Stomach (tissue), 9 donors: ENCODE measurements around the gene CATSPER3. TPM values are rescaled to one million over a fixed set of nuclear protein-coding genes. Genes with fewer than 3 reads are reported as not detected.

Experiments used
- DNase-seq, 2 donors: peaks; one replicate each; pipeline versions ENCODE4 v3.0.0 to v3.0.0-alpha.2; 2013 to 2019
- H3K27ac ChIP-seq, 5 donors: fragments of 200-600 bp in 4 of 5; sonication (generic) in 4 of 5; one replicate each; pipeline ENCODE4 v1.5.1; 2013 to 2019; ENCODE audit warnings: mild to moderate bottlenecking in 1 of 5, moderate library complexity in 1 of 5
- H3K27me3 ChIP-seq, 3 donors: fragments of 200-600 bp; sonication (generic); one replicate each; pipeline ENCODE4 v1.5.1; 2017 to 2019; ENCODE audit warnings: mixed run types in 1 of 3
- H3K36me3 ChIP-seq, 4 donors: fragments of 200-600 bp; sonication (generic); 1 replicate in 3 of 4; 2 replicates in 1 of 4; pipeline ENCODE4 v1.5.1; 2016 to 2019
- H3K4me1 ChIP-seq, 4 donors: fragments of 200-600 bp; sonication (generic); one replicate each; pipeline ENCODE4 v1.5.1; 2016 to 2019
- H3K4me3 ChIP-seq, 4 donors: fragments of 200-600 bp; sonication (generic) in 3 of 4; one replicate each; pipeline ENCODE4 v1.5.1; 2016 to 2019; ENCODE audit warnings: mild to moderate bottlenecking in 1 of 4
- H3K9me3 ChIP-seq, 4 donors: fragments of 200-600 bp; sonication (generic); one replicate each; pipeline ENCODE4 v1.5.1; 2016 to 2019
- EP300 ChIP-seq: sonication (generic); formaldehyde crosslinking; IDR thresholded peaks from one replicate; pipeline ENCODE4 v1.6.1; 2017; ENCODE audit warnings: antibody characterized with exemption
- POLR2A ChIP-seq, 4 donors: fragments of 450-650 bp; IDR thresholded peaks; one replicate each; pipeline ENCODE4 v1.6.1; 2016; ENCODE audit warnings: antibody characterized with exemption in 4 of 4, control low read depth in 2 of 4, mild to moderate bottlenecking in 1 of 4, moderate library complexity in 1 of 4
- POLR2AphosphoS5 ChIP-seq, 3 donors: sonication (generic); formaldehyde crosslinking; IDR thresholded peaks; one replicate each; pipeline ENCODE4 v1.6.1; 2016; ENCODE audit warnings: antibody characterized with exemption in 3 of 3
- WGBS, 5 donors: extraction: QIAGEN DNeasy Blood & Tissue Kit in 3 of 5; methylation state at CpG; one replicate each; pipeline versions ENCODE4 v1.1.5 to v1.1.7; 2013 to 2018; 5-methylcytosine and 5-hydroxymethylcytosine counted together
- intact Hi-C: fragments of 100-400 bp; cut with DNase I; formaldehyde crosslinking; loops from one replicate; pipeline ENCODE4 v1.15.1; 2023; ENCODE audit warnings: low total_unique reads
- polyA plus RNA-seq, 3 donors: library from polyadenylated mRNA; stranded (reverse); fragments of 200-250 nt; gene quantifications; one replicate each; pipeline ENCODE4 v1.2.3, GENCODE V29; 2013
- small RNA-seq, 4 donors: library from RNA; depleted of rRNA; stranded (forward); fragments of <200 nt; gene quantifications; one replicate each; pipeline ENCODE3, GENCODE V24; 2016
- total RNA-seq, 5 donors: library from RNA; depleted of rRNA; stranded (reverse); fragments of >200 nt; gene quantifications; one replicate each; pipeline versions ENCODE4 v1.1.0 to v1.2.3, GENCODE V29; 2014 to 2016
- TF ChIP-seq, protein P1 (sequence below), 7 experiments: fragments of 450-650 bp in 4 of 7; fragments of 200-600 bp in 3 of 7; sonication (generic) in 3 of 7; IDR thresholded peaks; one replicate each; pipeline ENCODE4 v1.5.1; 2016 to 2019; ENCODE audit warnings: antibody characterized with exemption in 7 of 7, control low read depth in 2 of 7, mild to moderate bottlenecking in 1 of 7
- donor health status: healthy with polysubstance abuse.
- donor health status: Bipolar disorder and iron deficiency.
- donor health status: healthy.

The CATSPER3 gene
- total and polyA plus RNA-seq, 8 donors = 0.62 to 0.88 TPM; not detected in 6

- H3K27me3 ChIP-seq = peaks cover 0 to 27% (median 0%) of the 10 kb centered on the region in 3 donors
- DNase-seq = no peak
- TF ChIP-seq EP300 = no peak
- no peak for TF ChIP-seq POLR2A (IDR thresholded peaks at IDR 0.05)
- no peak for TF ChIP-seq POLR2AphosphoS5 (IDR thresholded peaks at IDR 0.05)
- intact Hi-C loops = no loop called here
- no peak overlapping the region for H3K4me3 ChIP-seq
- 67 to 79% (median 70%) methylated on average over 8 of the region's 8 CpGs for WGBS, 5 donors
- no peaks in the 10 kb centered on the region for H3K9me3 ChIP-seq
- H3K27ac ChIP-seq = no peak overlapping the region
- H3K36me3 ChIP-seq = no peaks in the 10 kb centered on the region
- peaks cover 0 to 32% (median 17%) of the 10 kb centered on the region in 4 donors for H3K4me1 ChIP-seq
Measured at GRCh38 chr5:135058331-135058732, 90.6 kb downstream of the CATSPER3 start.

DNA sequence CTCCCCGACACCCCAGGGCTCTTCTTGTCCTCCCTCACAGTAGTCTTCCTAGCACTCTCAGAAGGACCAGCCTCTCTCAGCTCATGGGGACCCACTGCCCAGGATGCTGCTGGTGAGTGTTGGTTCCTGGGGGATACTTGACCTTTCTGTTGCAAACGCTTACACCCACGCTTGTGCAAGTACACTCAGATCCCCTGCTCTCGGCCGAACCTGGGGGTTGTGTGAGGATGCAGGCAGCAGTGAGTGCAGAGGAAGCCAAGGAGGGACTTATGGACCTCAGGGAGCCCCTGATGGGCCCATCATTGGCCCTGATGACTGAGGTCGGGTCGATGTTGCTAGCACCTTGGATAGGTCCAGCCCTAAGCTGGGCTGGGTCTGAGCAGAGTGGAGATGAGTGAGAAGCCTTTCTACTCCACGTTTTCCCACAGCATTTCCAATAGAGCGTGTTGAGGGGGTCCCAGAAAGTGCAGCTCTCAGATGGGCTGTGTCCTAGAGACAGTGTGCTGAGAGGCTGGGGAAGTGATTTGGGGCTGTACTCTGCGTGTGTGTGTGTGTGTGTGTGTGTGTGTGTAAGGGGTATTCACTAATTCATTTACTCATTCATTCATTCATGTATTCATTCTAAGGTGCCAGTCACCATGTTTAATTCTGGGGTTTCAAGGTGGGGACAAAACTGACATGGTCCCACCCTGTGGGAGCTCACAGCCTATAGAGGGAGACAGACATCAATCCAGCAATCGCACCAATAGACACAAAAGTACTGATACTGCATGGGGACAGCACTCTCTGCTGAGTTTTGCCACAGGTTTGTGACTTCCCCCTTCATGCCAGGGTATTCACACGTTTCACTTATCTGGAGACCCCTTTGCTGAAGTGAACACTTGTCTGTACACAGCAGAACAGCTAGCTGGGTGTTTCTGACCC is 91.6 kb downstream of the CATSPER3 start:
- intact Hi-C loops = no loop called here
- TF ChIP-seq, protein P1, sequence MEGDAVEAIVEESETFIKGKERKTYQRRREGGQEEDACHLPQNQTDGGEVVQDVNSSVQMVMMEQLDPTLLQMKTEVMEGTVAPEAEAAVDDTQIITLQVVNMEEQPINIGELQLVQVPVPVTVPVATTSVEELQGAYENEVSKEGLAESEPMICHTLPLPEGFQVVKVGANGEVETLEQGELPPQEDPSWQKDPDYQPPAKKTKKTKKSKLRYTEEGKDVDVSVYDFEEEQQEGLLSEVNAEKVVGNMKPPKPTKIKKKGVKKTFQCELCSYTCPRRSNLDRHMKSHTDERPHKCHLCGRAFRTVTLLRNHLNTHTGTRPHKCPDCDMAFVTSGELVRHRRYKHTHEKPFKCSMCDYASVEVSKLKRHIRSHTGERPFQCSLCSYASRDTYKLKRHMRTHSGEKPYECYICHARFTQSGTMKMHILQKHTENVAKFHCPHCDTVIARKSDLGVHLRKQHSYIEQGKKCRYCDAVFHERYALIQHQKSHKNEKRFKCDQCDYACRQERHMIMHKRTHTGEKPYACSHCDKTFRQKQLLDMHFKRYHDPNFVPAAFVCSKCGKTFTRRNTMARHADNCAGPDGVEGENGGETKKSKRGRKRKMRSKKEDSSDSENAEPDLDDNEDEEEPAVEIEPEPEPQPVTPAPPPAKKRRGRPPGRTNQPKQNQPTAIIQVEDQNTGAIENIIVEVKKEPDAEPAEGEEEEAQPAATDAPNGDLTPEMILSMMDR (IDR thresholded peaks at IDR 0.05) = no peak
- TF ChIP-seq POLR2A (IDR thresholded peaks at IDR 0.05) (no peak), POLR2AphosphoS5 (IDR thresholded peaks at IDR 0.05) (no peak), EP300 (no peak)
- DNase-seq = no peak
- H3K4me3 ChIP-seq = no peak overlapping the region
- peaks cover 0 to 18% (median 0%) of the 10 kb centered on the region in 3 donors for H3K27me3 ChIP-seq
- no peak overlapping the region for H3K27ac ChIP-seq
- H3K9me3 ChIP-seq = no peaks in the 10 kb centered on the region
- H3K4me1 ChIP-seq = peaks cover 0 to 29% (median 16%) of the 10 kb centered on the region in 4 donors
- no peaks in the 10 kb centered on the region for H3K36me3 ChIP-seq
- WGBS, 5 donors = 63 to 81% (median 73%) methylated on average over 12 of the region's 12 CpGs

DNA sequence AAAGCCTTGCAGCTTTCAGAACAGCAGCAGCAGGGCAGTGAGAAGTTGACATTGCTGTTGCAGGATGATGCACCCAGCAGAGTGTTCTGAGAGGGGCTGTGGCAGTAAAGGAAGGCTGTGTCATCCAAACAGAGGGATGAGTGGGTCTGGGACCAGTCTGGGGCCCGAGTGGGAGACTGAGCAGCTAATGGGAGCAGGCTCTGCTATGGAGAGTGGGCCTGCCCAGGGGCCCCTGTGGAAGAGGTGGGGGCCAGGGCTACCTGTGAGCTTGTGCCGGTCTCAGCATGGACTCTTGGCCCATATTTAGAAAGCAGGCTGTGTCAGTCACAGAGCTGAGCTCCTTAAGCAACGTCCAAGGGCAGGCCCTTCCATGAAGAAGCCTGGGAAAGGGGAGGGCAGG is 92.3 kb downstream of the CATSPER3 start:
- TF ChIP-seq POLR2AphosphoS5 (IDR thresholded peaks at IDR 0.05) (no peak), EP300 (no peak), POLR2A (IDR thresholded peaks at IDR 0.05) (no peak)
- TF ChIP-seq, protein P1 (IDR thresholded peaks at IDR 0.05) = no peak
- 48 to 79% (median 58%) methylated on average over 3 of the region's 3 CpGs for WGBS, 5 donors
- no peaks in the 10 kb centered on the region for H3K9me3 ChIP-seq
- H3K27ac ChIP-seq = no peak overlapping the region
- H3K4me3 ChIP-seq = no peak overlapping the region
- intact Hi-C loops = no loop called here
- H3K27me3 ChIP-seq = peaks cover 0 to 16% (median 0%) of the 10 kb centered on the region in 3 donors
- peaks cover 0 to 26% (median 14%) of the 10 kb centered on the region in 4 donors for H3K4me1 ChIP-seq
- H3K36me3 ChIP-seq = no peaks in the 10 kb centered on the region
- DNase-seq = no peak

GRCh38 chr5:135061001-135061400 is 93.3 kb downstream of the CATSPER3 start:
- Histone ChIP-seq H3K4me1 (peaks cover 0 to 19% (median 10%) of the 10 kb centered on the region in 4 donors), H3K4me3 (no peak overlapping the region), H3K27ac (no peak overlapping the region), H3K27me3 (peaks cover 0 to 16% (median 0%) of the 10 kb centered on the region in 3 donors), H3K9me3 (no peaks in the 10 kb centered on the region), H3K36me3 (no peaks in the 10 kb centered on the region)
- TF ChIP-seq, protein P1 (IDR thresholded peaks at IDR 0.05) = no peak
- TF ChIP-seq POLR2AphosphoS5 (IDR thresholded peaks at IDR 0.05) = no peak
- no peak for TF ChIP-seq EP300
- no peak for TF ChIP-seq POLR2A (IDR thresholded peaks at IDR 0.05)
- 74 to 94% (median 88%) methylated on average over 6 of the region's 6 CpGs for WGBS, 5 donors
- DNase-seq = no peak
- intact Hi-C loops = no loop called here

Small RNA genes within 50 kb of the gene (small RNA-seq; reads per million reads assigned to genes)
- gene MIR4461 (0 reads per million in 4 donors), gene MTND3P25 (0 to 0.30 (median 0) reads per million in 4 donors), gene MTND4LP30 (0 reads per million in 4 donors)

Other genes with a start within 250 kb of the CATSPER3 start
- 10 to 100 TPM; 14.2 to 46.7 (median 19.4) TPM for gene CAMLG, start 229.4 kb upstream of the CATSPER3 start, total RNA-seq
- 10 to 100 TPM; 26.3 to 71.0 (median 44.3) TPM for gene CAMLG, start 229.4 kb upstream of the CATSPER3 start, polyA plus RNA-seq
- gene DDX46, start 209.1 kb upstream of the CATSPER3 start, total RNA-seq = 10 to 100 TPM; 19.7 to 64.6 (median 53.7) TPM
- 10 to 100 TPM; 10.0 to 17.1 (median 13.8) TPM for gene DDX46, start 209.1 kb upstream of the CATSPER3 start, polyA plus RNA-seq
- gene C5orf24, start 121.9 kb upstream of the CATSPER3 start, total RNA-seq = 10 to 100 TPM; 28.6 to 54.9 (median 43.9) TPM
- 10 to 100 TPM; 16.0 to 17.1 (median 16.5) TPM for gene C5orf24, start 121.9 kb upstream of the CATSPER3 start, polyA plus RNA-seq
- 100 to 1,000 TPM in 1 of 5 donors, 10 to 100 TPM in 4; 15.9 to 221 (median 47.8) TPM for gene TXNDC15, start 93.5 kb upstream of the CATSPER3 start, total RNA-seq
- gene TXNDC15, start 93.5 kb upstream of the CATSPER3 start, polyA plus RNA-seq = 10 to 100 TPM; 28.4 to 53.0 (median 29.6) TPM
- gene PCBD2, start 62.8 kb upstream of the CATSPER3 start, total RNA-seq = 10 to 100 TPM in 2 of 5 donors, 1 to 10 TPM in 2, under 1 TPM in 1; under 0.01 to 18.5 (median 6.7) TPM
- gene PCBD2, start 62.8 kb upstream of the CATSPER3 start, polyA plus RNA-seq = 1 to 10 TPM; 5.7 to 7.9 (median 7.5) TPM
- 10 to 100 TPM; 30.3 to 91.1 (median 42.6) TPM for gene PITX1, start 66.3 kb downstream of the CATSPER3 start, total RNA-seq
- 100 to 1,000 TPM in 1 of 3 donors, 10 to 100 TPM in 2; 31.6 to 149 (median 48.7) TPM for gene PITX1, start 66.3 kb downstream of the CATSPER3 start, polyA plus RNA-seq